ENCODE results near the gene TRIP6.
A peak's percentile ranks its signal among the peaks of the same experiment; 100 is the strongest.

TRIP6 gene

GRCh38 chr7:100874300-100874576 lies 7.1 kb downstream of the TRIP6 start:
- DNase-seq, result no peak

DNA sequence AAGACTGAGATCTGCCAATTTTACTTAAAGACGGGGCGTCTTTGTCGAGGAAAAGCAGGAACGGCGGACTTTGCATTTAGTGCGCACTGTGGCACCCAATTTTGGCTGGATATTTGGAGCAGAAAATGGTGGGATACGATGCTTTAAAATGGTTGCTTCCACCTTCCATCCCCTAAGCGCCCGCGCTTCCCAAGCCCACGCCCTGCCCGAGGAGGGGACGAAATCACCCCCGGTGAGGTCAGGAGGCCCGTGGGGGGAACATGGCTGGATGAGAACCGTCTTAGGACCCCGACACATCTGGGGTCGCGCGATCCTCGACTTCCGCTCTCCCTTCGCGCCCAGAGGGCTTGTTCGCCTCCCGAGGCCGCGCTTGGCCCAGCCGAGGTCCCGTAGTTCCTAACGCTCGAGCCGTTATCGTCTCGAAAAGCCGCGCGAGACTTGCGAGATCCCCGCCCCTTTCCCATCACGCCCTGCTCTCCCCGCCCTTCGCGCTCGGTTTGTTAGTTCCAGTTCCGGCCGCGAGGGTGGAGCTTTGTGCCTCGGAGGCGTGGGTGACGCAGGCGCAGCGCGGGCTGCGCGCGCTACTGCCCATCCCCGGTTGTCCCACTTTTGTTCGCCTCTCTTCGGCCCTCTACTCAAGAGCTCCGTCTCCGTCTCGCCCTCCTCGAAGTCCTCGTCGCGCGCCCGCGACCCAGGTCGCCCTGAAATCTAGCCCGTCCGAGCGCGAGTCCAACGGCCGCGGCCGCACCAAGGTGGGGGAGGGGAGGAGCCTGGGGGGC lies 7.6 kb downstream of the TRIP6 start, which contains the start of gene SRRT:
SRRT (plus strand) TSS at position 527 of the 779 bp plus-strand sequence. CDS start 488 bp downstream, outside the sequence.
- peak; percentile 96 to 98 for DNase-seq

DNA sequence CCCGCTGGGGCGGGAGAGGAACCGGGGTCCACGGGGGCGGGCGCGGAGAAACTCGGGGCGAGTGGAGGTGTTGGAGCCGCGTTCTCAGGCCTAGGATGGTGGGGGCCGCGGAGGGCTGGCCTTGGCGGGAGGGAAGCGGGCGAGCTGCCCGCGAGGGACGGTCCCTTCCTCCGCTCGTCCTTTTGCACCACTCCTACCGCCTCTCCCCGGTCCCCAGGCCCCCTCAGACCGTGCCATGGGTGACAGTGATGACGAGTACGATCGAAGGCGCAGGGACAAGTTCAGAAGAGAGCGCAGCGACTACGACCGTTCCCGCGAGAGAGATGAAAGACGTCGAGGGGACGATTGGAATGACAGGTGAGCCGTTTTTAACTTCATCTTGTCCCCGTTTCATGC lies 8.2 kb downstream of the TRIP6 start:
- no peak for DNase-seq

- no peak for DNase-seq
Observed at GRCh38 chr7:100878013-100878412, 10.8 kb downstream of the TRIP6 start.

DNA sequence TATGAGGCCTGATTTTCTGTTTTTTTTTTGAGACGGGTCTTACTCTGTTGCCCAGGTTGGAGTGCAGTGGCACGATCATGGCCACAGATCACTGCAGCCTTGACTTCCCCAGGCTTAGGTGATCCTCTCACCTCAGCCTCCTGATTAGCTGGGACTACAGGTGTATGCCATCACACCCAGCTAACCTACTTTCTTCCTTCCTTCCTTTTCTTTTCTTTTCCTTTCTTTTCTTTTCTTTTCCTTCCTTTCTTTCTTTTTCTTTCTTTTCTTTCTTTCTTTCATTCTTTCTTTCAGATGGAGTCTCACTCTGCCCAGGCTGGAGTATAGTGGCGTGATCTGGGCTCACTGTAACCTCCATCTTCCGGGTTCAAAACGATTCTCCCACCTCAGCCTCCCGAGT lies 11.5 kb downstream of the TRIP6 start:
- no peak for DNase-seq

DNA sequence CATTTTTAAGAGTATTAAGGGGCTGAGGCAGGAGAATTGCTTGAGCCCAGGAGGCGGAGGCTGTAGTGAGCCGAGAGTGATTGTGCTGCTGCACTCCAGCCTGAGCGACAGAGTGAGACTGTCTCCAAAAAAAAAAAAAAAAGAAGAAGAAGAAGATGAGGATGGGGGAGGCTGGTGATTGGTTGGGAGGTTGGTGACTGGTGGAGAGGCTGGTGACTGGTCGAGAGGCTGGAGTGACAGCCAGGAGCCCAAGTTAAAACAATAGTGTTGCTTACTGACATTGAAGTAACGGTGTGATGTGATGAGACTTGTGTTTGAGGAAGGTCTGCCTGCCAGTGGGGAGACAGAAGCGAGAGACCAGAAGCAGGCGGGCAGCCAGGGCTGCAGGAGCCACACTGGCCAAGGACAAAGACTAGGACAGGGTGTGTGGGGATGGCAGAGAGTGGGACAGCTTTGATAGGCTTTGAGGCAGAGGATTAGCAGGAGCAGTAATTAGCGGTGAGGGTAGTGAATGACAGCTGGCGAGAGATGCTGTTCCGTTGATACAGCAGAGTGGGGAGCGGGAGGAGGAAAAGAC lies 12.6 kb downstream of the TRIP6 start:
- DNase-seq, result peak; percentile 77 to 88

DNA sequence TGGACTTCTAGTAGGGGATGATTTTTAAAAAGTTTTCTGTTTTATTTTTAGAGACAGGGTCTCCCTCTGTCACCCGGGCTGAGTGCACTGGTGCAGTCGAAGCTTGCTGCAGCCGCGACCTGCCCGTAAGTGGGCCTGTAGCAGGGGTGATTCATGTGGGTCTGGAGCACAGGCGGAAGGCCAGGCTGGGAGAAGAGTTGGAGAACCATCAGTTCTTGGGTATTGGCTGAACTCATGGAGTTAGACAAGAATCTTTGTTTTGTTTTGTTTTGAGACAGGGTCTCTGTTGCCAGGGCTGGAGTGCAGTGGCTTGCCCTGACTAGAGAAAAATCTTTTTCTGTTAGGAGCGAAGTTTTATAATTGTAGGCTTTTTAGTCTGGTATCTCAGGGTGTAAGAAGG lies 13.5 kb downstream of the TRIP6 start:
- no peak for DNase-seq

DNA sequence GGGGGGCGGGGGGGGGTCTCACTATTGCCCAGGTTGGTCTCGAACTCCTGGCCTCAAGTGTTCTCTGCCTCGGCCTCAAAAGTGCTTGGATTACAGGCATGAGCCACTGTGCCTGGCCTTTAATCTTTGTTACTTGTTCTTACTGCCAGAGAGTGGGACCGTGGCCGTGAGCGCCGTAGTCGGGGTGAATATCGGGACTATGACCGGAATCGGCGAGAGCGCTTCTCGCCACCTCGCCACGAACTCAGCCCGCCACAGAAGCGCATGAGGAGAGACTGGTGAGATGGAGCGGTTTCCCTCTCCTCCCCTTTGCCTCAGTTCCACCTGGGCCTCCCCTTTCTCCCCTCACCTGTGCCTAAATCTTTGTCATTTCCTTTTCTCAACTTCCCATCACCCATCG lies 13.9 kb downstream of the TRIP6 start:
- no peak for DNase-seq

DNA sequence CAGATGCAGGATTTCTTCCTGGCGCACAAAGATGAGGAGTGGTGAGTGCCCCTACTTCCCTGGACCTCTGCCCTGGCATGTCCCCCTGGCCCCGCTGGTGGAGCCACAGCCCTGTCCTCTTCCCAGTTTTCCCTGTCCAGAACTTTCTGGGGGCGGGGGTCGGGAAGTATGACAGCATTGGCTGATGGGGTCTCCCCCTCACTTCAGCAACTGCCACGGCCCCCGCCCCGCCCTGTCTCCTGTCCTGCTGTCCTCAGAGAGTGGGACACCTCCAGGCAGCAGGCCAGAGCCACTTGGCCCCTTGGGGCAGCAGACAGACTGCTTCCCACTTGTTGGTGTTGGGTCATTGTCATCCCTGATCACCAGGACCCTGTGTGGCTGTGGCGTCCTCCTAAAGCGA lies 15.0 kb downstream of the TRIP6 start:
- DNase-seq, result no peak

DNA sequence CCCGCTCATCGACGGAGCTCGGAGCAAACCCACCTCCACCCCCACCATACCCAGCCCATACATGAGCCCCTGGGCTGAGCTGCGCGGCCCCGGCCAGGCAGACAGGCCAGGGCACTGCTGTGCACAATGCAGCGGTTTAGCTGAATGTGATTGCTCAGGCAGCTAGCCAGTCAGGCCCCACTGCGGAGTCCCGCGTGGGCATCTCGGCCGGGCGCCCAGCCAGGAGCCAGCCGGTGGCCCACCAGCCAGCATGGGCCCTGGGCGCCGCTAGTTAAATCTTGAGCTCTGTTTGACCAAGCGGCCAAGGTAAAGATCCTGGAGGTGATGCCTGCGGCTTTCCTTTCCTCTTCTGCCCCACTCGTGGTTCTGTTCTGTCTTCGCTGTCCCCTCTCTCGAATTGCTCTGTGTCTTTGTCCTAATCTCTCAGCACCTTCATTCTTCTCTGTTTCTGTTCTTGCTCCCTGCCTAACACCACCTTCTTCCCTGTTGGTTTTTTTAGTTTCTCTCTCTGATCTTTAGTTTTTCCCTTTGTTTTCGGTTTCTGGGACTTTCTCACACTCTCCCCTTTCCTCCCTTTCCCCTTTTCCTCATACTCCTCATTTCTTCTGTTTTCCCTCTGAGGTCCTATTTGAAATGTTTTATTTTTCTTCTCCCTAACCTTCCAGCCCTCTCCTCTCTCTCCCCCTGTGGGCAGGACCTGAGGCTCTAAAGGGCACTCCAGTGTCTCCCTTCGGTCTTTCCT lies 15.8 kb downstream of the TRIP6 start:
- no peak for DNase-seq

- DNase-seq, result no peak
Observed at GRCh38 chr7:100884736-100885439, 17.7 kb downstream of the TRIP6 start.

GRCh38 chr7:100885440-100886141 lies 18.4 kb downstream of the TRIP6 start:
- DNase-seq, result no peak

DNA sequence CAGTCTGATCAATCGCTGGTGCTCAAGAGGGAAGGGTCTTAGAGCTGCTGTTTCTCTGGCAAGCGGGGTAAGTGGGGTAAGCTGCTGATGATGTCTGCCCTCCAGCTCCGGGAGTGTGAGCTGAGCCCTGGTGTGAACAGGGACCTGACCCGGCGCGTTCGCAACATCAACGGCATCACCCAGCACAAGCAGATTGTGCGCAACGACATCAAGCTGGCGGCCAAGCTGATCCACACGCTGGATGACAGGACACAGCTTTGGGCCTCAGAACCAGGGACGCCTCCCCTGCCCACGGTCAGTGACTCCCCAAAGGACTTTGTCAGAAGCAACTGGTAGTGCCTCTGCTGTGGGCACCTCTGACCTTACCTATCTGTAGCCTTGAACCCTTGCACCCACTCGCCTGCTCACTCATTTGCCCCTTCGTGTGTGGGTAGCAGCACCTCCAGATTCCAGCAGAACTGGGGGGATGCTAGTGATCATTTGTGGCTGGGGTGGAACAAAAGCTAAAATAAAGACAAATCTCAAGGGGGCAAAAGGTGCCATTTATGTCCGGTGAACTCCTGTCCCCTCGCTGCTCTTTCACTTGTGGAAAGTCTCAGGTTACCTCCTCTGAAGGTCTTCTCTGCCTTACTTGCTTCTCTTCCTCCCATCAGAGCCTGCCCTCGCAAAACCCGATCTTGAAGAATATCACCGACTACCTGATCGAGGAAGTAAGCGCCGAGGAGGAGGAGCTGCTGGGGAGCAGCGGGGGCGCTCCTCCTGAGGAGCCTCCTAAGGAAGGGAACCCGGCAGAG lies 19.2 kb downstream of the TRIP6 start:
- DNase-seq, result no peak

DNA sequence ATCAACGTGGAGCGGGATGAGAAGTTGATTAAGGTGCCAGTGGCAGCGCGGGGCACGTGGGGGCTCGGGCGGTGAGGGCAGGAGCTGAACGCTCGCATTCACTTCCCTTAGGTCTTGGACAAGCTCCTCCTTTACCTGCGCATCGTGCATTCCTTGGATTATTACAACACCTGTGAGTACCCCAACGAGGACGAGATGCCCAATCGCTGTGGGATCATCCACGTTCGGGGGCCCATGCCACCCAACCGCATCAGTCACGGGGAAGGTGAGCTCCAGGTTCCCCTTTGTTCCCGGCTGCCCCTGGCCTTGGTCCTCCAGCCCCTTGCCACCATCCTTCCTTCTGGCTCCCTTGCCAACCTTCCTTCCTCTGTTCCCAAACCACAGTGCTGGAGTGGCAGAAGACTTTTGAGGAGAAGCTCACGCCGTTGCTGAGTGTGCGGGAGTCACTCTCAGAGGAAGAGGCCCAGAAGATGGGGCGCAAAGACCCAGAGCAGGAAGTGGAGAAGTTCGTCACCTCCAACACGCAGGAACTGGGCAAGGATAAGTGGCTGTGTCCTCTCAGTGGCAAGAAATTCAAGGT lies 19.8 kb downstream of the TRIP6 start:
- DNase-seq, result no peak

- DNase-seq, result no peak
Observed at GRCh38 chr7:100887516-100888290, 20.5 kb downstream of the TRIP6 start.

DNA sequence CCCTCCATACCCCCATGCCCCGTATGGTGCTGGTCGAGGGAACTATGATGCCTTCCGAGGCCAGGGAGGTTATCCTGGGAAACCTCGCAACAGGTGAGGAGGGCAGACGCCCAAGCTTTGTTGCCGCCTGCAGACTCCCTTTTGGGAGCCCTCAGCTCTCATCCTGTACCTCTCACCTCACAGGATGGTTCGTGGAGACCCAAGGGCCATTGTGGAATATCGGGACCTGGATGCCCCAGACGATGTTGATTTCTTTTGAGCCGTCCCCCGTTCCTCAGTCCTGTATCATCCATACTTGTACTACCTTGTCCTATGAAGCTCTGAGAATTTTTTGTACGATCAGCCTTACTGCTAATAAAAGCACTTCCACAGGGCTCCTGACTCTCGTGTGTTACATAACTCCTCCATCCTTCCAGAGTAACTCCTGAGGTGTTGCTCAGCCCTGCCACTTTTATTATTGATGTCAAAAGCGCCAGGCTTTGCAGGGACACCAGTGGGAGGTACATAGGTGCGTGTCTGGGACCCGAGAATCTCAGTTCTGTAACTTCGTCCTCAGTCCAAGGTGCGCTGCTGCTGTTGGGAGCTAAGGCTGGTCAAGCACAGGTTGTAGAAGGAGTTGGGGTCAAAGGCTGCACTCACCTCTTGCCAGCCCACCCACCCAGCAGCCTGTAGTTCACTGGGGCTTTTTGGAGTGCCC lies 21.3 kb downstream of the TRIP6 start:
- DNase-seq, result no peak

DNA sequence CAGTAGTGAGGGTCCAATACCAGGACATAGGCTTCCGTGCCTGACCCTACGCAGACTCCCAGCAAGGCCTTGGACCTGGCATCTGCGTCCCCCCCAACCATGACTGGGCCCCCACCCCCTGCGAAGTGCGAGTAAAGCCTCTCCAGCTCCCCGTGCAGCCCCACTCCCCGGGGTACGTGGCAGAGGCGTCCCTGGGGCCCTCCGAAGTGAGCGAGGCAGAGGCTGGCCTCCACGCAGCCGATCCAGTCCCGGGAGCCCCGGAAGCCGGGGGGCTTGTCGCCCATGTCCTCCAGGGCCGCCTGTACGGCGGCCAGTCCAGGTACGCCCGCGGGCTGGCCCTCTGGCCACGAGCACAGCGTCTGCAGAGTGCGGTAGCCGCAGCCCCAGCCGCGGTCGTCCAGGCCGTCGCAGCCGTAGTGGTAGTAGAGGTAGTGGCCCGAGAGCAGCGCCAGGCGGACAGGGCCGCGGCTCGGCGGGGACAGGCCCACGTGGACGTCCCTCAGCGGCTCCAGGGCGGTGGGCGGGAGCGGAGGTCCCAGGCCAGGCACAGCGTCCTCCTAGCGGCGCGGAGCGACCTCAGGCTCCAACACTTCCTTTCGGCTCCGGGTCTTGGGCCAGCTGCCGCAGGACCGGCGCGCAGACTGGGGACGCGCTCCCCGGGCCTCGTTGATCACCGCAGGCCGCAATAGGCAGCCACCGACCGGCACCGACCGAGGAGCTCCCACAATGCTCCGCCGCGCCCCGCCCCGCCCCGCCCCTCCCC lies 22.0 kb downstream of the TRIP6 start, which contains the start of gene UFSP1:
UFSP1 (minus strand) TSS at position 728 of the 763 bp plus-strand sequence; CDS start at position 284, 444 bp downstream.
- no peak for DNase-seq

DNA sequence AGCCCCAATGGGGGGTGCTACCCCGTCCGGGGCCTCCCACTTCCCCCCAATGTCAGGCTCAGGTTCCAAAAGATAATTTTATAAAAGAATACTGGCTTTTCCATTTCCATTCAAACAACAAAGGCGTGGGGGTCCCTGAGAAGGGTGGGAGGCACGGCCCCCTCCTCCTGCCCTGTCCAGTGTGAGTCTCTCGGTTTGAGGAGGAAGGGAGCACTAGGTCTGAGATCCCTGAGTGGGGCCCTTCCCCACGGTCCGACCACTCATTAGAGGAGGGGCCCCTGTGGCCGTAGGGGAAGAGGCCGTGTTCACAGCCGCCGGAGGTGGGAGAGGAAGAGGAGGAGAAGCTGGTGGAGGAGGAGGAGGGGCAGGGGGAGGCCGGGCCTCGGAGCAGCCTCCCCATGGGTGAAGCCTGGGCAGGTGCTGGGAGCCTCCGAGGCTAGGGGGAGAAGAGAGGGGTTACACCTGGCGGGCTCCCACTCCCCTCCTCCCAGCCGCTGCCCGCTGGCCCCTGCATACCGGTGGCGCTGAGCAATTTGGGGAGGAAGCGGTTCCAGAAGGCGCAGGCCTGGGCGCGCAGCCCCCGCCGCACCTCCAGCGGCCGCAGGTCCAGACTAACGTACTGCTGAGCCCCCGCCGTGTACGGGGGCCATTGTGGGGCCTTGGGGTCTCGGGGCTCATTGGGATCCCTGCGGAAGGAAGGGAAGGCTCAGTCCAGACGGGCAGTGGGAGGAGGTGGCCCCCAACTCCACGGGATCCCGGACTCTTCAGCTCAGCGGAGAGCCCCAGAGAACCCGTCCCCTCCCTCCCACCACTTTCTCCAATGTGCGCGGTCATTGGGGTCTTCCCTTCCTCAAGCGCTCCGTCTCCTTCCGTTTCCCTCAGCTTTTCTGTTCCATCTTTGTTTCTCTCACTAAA lies 23.7 kb downstream of the TRIP6 start:
- DNase-seq, result no peak

All from NCI-H524 (cell line).